ENCODE results near the gene HOXD8. TPM values are rescaled to one million over a fixed set of nuclear protein-coding genes. Genes with fewer than 3 reads are reported as not detected.

HOXD8 gene
- total RNA-seq, 1 experiment from 2014 or later, result 1.9 TPM

- Histone ChIP-seq H3F3A (ENCODE audit: low read length, unreplicated experiment) (peaks cover 4% of the 10 kb centered on the region), H3K4me2 (ENCODE audit: low read length) (peak overlapping the region; percentile 94), H3K4me1 (ENCODE audit: insufficient read depth, low read length) (peaks cover 17% of the 10 kb centered on the region), H3K79me2 (ENCODE audit: low read length) (peaks cover 21% of the 10 kb centered on the region), H3K27me3 (ENCODE audit: low read length) (no peaks in the 10 kb centered on the region), H3K4me3 (ENCODE audit: low read length) (peak overlapping the region; percentile 91; the same call in 1 of the 2 replicates), H4K20me1 (ENCODE audit: low read length) (no peaks in the 10 kb centered on the region), H3K9me2 (replicated peaks; ENCODE audit: low read length) (no peaks in the 10 kb centered on the region), H3K27ac (ENCODE audit: low read length) (no peak overlapping the region), H2AFZ (ENCODE audit: low read length) (no peak overlapping the region), H3K36me3 (ENCODE audit: low read depth, low read length) (no peaks in the 10 kb centered on the region), H3K9ac (ENCODE audit: low read length) (no peak overlapping the region), H3K9me3 (ENCODE audit: low read length) (no peaks in the 10 kb centered on the region)
- no peak for ATAC-seq
- ChIA-PET POLR2A (ENCODE audit: unreplicated experiment) (no interaction called here), CTCF (no interaction called here)
- intact Hi-C loops (cut with micrococcal nuclease), result loop anchor here (2.0 kb wide), 2 partner anchors 131 to 309 kb away; partner anchors contain the start of gene MTX2
- BruUV-seq (replicated peaks), result TSS peak; percentile 40
- TF ChIP-seq EZH2phosphoT487 (IDR thresholded peaks at IDR 0.05; ENCODE audit: borderline replicate concordance, low read length), result no peak
- TF ChIP-seq, protein P1, sequence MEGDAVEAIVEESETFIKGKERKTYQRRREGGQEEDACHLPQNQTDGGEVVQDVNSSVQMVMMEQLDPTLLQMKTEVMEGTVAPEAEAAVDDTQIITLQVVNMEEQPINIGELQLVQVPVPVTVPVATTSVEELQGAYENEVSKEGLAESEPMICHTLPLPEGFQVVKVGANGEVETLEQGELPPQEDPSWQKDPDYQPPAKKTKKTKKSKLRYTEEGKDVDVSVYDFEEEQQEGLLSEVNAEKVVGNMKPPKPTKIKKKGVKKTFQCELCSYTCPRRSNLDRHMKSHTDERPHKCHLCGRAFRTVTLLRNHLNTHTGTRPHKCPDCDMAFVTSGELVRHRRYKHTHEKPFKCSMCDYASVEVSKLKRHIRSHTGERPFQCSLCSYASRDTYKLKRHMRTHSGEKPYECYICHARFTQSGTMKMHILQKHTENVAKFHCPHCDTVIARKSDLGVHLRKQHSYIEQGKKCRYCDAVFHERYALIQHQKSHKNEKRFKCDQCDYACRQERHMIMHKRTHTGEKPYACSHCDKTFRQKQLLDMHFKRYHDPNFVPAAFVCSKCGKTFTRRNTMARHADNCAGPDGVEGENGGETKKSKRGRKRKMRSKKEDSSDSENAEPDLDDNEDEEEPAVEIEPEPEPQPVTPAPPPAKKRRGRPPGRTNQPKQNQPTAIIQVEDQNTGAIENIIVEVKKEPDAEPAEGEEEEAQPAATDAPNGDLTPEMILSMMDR (conservative IDR thresholded peaks at IDR 0.05; ENCODE audit: low read depth, low read length), result no peak
- no peak for TF ChIP-seq EZH2 (IDR thresholded peaks at IDR 0.05; ENCODE audit: low read length, unreplicated experiment)
- no peak for DNase-seq
These were observed 8.4 kb downstream of the HOXD8 start for GRCh38 chr2:176137906-176138305.

DNA sequence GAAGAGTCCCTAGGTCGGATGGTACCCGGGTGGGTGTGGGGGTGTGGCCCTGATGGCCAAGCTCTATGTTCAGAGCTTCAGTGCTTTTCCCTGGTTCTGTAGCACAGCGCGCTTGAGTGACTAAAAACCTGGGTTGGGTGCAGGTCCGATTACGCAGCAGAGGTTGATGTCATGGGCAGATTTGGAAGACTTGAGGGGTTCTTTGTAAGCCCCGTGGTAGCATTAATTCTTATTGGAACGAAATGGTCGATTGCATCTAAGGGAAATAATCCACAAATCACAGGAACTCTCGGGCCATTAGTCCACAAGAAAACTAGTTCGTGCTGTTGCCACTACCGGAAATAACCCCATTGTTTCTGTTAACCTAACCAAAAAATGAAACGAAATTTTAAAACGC is 9.0 kb downstream of the HOXD8 start:
- Histone ChIP-seq H3K27me3 (ENCODE audit: low read length) (no peaks in the 10 kb centered on the region), H4K20me1 (ENCODE audit: low read length) (no peaks in the 10 kb centered on the region), H3K4me2 (ENCODE audit: low read length) (peak overlapping the region; percentile 94; the same call in 1 of the 2 replicates), H2AFZ (ENCODE audit: low read length) (no peak overlapping the region), H3K4me1 (ENCODE audit: insufficient read depth, low read length) (peaks cover 17% of the 10 kb centered on the region), H3K27ac (ENCODE audit: low read length) (no peak overlapping the region), H3K79me2 (ENCODE audit: low read length) (peaks cover 21% of the 10 kb centered on the region), H3K9me2 (replicated peaks; ENCODE audit: low read length) (no peaks in the 10 kb centered on the region), H3K36me3 (ENCODE audit: low read depth, low read length) (no peaks in the 10 kb centered on the region), H3F3A (ENCODE audit: low read length, unreplicated experiment) (peaks cover 4% of the 10 kb centered on the region), H3K9me3 (ENCODE audit: low read length) (no peaks in the 10 kb centered on the region), H3K9ac (ENCODE audit: low read length) (no peak overlapping the region), H3K4me3 (ENCODE audit: low read length) (no peak overlapping the region)
- ATAC-seq, result no peak
- CTCF ChIA-PET, result interaction anchor here (1.0 kb wide), 1 partner anchor 514 kb away, joined by 4 read pairs; no protein-coding TSS in a partner anchor
- POLR2A ChIA-PET (ENCODE audit: unreplicated experiment), result no interaction called here
- DNase-seq, result no peak
- intact Hi-C loops (cut with micrococcal nuclease), result no loop called here
- no TSS peak for BruUV-seq (replicated peaks)
- no peak for TF ChIP-seq EZH2phosphoT487 (IDR thresholded peaks at IDR 0.05; ENCODE audit: borderline replicate concordance, low read length)
- TF ChIP-seq, protein P1 (conservative IDR thresholded peaks at IDR 0.05; ENCODE audit: low read depth, low read length), result no peak
- TF ChIP-seq EZH2 (IDR thresholded peaks at IDR 0.05; ENCODE audit: low read length, unreplicated experiment), result no peak

- Histone ChIP-seq H3K4me2 (ENCODE audit: low read length) (no peak overlapping the region), H3F3A (ENCODE audit: low read length, unreplicated experiment) (peaks cover 4% of the 10 kb centered on the region), H3K27me3 (ENCODE audit: low read length) (no peaks in the 10 kb centered on the region), H3K79me2 (ENCODE audit: low read length) (peaks cover 21% of the 10 kb centered on the region), H3K4me3 (ENCODE audit: low read length) (no peak overlapping the region), H3K27ac (ENCODE audit: low read length) (no peak overlapping the region), H3K9me3 (ENCODE audit: low read length) (no peaks in the 10 kb centered on the region), H2AFZ (ENCODE audit: low read length) (no peak overlapping the region), H3K9ac (ENCODE audit: low read length) (no peak overlapping the region), H3K36me3 (ENCODE audit: low read depth, low read length) (no peaks in the 10 kb centered on the region), H3K4me1 (ENCODE audit: insufficient read depth, low read length) (peaks cover 17% of the 10 kb centered on the region), H3K9me2 (replicated peaks; ENCODE audit: low read length) (no peaks in the 10 kb centered on the region), H4K20me1 (ENCODE audit: low read length) (no peaks in the 10 kb centered on the region)
- ATAC-seq, result no peak
- BruUV-seq (replicated peaks), result no TSS peak
- DNase-seq, result no peak
- ChIA-PET CTCF (interaction anchor here (1.0 to 2.1 kb wide), 2 partner anchors 316 to 513 kb away, joined by 4 to 52 read pairs; no protein-coding TSS in a partner anchor), POLR2A (ENCODE audit: unreplicated experiment) (no interaction called here)
- intact Hi-C loops (cut with micrococcal nuclease), result no loop called here
- TF ChIP-seq, protein P1 (conservative IDR thresholded peaks at IDR 0.05; ENCODE audit: low read depth, low read length), result no peak
- TF ChIP-seq EZH2phosphoT487 (IDR thresholded peaks at IDR 0.05; ENCODE audit: borderline replicate concordance, low read length), result no peak
- TF ChIP-seq EZH2 (IDR thresholded peaks at IDR 0.05; ENCODE audit: low read length, unreplicated experiment), result no peak
These were observed 9.6 kb downstream of the HOXD8 start for GRCh38 chr2:176138923-176139660.
